GM06990 (cell line): ENCODE results near the gene DCDC2.

Experiments
- DNase-seq: peaks from one replicate; pipeline ENCODE4 v3.0.0-alpha.2; 2011; ENCODE audit not compliant: insufficient read length; ENCODE audit errors: extremely low read depth
- H3K27me3 ChIP-seq: replicated peaks from 2 replicates; pipeline ENCODE4 v1.6.0; 2011; ENCODE audit warnings: low read length; ENCODE audit not compliant: control insufficient read depth, insufficient read depth
- H3K36me3 ChIP-seq: 2 replicates; pipeline ENCODE4 v1.5.1; 2011; ENCODE audit warnings: low read length; ENCODE audit not compliant: control insufficient read depth, insufficient read depth
- H3K4me3 ChIP-seq: replicated peaks from 2 replicates; pipeline ENCODE4 v1.5.1; 2011; ENCODE audit warnings: low read depth, mild to moderate bottlenecking, control low read depth, low read length
- TF ChIP-seq, protein P1 (sequence below): IDR thresholded peaks from 2 replicates; pipeline ENCODE4 v1.5.1; 2011; ENCODE audit warnings: low read length, control low read depth, mild to moderate bottlenecking, inconsistent platforms; ENCODE audit not compliant: insufficient read depth, poor library complexity, severe bottlenecking

The DCDC2 gene

GRCh38 chr6:24157886-24158285 lies 200.0 kb downstream of the DCDC2 start:
- H3K4me3 ChIP-seq: no peak overlapping the region
- no peaks in the 10 kb centered on the region for H3K36me3 ChIP-seq
- no peaks in the 10 kb centered on the region for H3K27me3 ChIP-seq
- DNase-seq: no peak
- TF ChIP-seq, protein P1, sequence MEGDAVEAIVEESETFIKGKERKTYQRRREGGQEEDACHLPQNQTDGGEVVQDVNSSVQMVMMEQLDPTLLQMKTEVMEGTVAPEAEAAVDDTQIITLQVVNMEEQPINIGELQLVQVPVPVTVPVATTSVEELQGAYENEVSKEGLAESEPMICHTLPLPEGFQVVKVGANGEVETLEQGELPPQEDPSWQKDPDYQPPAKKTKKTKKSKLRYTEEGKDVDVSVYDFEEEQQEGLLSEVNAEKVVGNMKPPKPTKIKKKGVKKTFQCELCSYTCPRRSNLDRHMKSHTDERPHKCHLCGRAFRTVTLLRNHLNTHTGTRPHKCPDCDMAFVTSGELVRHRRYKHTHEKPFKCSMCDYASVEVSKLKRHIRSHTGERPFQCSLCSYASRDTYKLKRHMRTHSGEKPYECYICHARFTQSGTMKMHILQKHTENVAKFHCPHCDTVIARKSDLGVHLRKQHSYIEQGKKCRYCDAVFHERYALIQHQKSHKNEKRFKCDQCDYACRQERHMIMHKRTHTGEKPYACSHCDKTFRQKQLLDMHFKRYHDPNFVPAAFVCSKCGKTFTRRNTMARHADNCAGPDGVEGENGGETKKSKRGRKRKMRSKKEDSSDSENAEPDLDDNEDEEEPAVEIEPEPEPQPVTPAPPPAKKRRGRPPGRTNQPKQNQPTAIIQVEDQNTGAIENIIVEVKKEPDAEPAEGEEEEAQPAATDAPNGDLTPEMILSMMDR: no peak

DNA sequence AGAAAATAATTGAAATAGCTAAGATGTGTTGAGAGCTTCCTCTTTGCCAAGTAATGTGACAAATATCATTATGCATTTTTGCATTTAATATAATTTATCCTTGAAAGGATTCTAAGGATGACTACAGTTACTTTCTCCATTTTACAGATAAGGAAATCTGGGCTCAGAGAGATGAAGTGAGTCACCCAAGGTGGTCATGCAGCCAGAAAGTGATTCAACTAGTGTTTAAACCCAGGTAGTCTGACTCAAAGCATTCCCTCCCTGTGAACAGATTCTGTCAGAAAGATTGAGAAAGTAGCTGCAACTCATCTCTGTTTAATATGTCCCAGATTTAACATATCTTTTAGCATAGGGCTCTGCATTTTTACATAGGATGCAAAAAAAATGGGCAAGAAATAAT lies 203.7 kb downstream of the DCDC2 start:
- no peak overlapping the region for H3K4me3 ChIP-seq
- DNase-seq: no peak
- H3K36me3 ChIP-seq: no peaks in the 10 kb centered on the region
- H3K27me3 ChIP-seq: no peaks in the 10 kb centered on the region
- TF ChIP-seq, protein P1: no peak

DNA sequence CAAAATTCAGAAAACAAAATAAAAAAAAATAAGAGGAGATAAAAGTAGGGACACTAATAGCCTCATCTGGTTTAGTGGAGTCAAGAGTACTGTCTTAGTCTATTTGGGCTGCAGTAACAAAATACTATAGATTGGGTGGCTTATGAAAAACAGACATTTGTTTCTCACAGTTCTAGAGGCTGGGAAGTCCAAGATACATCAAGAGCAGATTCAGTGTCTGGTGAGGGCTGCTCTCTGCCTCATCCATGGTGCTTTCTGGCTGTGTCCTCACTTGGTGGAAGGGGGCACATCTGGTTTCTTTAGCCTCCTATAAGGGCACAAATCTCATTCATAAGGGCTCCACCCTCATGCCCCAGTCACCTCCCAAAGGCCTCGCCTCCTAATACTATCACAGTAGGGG lies 205.8 kb downstream of the DCDC2 start:
- DNase-seq: no peak
- Histone ChIP-seq H3K27me3 (no peaks in the 10 kb centered on the region), H3K4me3 (no peak overlapping the region), H3K36me3 (no peaks in the 10 kb centered on the region)
- TF ChIP-seq, protein P1: no peak

DNA sequence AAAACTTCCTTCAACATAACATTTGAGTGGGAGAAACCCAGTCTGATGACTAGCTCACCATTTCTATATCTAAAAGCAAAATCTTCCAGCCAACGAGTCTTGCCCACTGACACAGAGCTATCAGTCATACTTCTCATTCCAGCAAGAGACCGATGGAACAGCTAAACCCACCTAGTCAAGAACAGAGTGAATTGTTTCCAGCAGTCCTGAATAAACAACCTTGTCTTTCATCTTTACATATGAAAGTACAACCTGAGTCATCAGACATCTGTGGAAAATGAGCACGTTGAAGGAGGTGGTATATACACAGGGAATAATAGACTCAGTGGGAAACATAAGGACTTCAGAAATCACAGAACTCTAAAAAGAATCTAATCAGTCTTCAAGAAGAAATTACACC lies 208.0 kb downstream of the DCDC2 start:
- Histone ChIP-seq H3K36me3 (no peaks in the 10 kb centered on the region), H3K4me3 (no peak overlapping the region), H3K27me3 (no peaks in the 10 kb centered on the region)
- TF ChIP-seq, protein P1: no peak
- DNase-seq: no peak

DNA sequence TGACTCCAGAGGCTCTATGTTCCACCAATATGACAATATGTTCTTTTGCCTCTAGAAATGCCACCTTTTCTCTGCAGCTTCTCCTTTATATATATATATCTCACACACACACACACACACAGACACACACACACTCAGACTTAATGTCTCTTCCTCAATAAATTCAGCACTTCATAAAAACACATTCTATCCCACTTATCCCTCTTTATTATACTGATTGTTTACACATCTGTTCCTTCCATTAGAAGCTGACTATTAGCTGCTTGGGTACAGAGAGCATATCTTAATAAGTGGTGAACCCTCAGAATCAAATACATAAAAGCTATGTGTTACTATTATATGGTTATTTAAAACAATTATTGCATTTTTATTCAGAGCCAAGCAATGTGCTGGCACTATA lies 208.6 kb downstream of the DCDC2 start:
- no peak for DNase-seq
- Histone ChIP-seq H3K4me3 (no peak overlapping the region), H3K27me3 (no peaks in the 10 kb centered on the region), H3K36me3 (no peaks in the 10 kb centered on the region)
- TF ChIP-seq, protein P1: no peak

GRCh38 chr6:24148684-24149083 lies 209.2 kb downstream of the DCDC2 start:
- no peak for DNase-seq
- no peak overlapping the region for H3K4me3 ChIP-seq
- TF ChIP-seq, protein P1: no peak
- H3K27me3 ChIP-seq: no peaks in the 10 kb centered on the region
- H3K36me3 ChIP-seq: no peaks in the 10 kb centered on the region
